ENCODE measurements around the gene MYMX.
A peak's percentile ranks its signal among the peaks of the same experiment; 100 is the strongest.

DNA sequence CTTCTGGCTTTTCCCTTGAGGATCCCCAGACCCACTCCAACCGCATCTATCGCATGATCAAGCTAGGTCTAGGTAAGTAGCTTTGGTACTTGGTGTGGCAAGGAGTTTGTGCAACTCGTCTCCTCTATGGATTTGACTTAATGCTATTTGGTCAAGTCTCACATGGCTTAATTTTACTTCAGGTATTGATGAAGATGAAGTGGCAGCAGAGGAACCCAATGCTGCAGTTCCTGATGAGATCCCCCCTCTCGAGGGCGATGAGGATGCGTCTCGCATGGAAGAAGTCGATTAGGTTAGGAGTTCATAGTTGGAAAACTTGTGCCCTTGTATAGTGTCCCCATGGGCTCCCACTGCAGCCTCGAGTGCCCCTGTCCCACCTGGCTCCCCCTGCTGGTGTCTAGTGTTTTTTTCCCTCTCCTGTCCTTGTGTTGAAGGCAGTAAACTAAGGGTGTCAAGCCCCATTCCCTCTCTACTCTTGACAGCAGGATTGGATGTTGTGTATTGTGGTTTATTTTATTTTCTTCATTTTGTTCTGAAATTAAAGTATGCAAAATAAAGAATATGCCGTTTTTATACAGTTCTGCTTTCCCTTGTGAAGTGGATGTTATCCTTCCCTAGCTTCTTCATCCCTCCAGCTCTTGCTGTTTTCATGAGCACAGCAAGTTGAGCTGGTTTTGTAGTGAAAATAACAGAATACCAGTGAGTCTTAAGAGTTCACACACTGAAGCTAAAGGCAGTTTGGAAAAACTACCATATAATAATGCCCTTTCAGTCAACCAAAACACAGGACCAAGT is 36.8 kb downstream of the MYMX start:
- TF ChIP-seq, protein P1, sequence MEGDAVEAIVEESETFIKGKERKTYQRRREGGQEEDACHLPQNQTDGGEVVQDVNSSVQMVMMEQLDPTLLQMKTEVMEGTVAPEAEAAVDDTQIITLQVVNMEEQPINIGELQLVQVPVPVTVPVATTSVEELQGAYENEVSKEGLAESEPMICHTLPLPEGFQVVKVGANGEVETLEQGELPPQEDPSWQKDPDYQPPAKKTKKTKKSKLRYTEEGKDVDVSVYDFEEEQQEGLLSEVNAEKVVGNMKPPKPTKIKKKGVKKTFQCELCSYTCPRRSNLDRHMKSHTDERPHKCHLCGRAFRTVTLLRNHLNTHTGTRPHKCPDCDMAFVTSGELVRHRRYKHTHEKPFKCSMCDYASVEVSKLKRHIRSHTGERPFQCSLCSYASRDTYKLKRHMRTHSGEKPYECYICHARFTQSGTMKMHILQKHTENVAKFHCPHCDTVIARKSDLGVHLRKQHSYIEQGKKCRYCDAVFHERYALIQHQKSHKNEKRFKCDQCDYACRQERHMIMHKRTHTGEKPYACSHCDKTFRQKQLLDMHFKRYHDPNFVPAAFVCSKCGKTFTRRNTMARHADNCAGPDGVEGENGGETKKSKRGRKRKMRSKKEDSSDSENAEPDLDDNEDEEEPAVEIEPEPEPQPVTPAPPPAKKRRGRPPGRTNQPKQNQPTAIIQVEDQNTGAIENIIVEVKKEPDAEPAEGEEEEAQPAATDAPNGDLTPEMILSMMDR (IDR thresholded peaks at IDR 0.05; ENCODE audit: borderline replicate concordance, extremely low read depth, low read length, poor library complexity, severe bottlenecking): peak; percentile 62
- no peak for TF ChIP-seq EZH2 (IDR thresholded peaks at IDR 0.05; ENCODE audit: borderline replicate concordance, low read depth, low read length, severe bottlenecking)

All from DND-41 (cell line).